Activated naive CD8-positive, alpha-beta T cell treated with anti-CD3 and anti-CD28 coated beads, Interleukin-2, amount 50 U/mL, for 16 hours (primary cell): ENCODE measurements around the gene PPOX.

Source experiments
- DNase-seq: peaks from one replicate; pipeline ENCODE4 v3.0.0-alpha.2; 2020; ENCODE audit warnings: low read depth, low spot score

The PPOX gene

GRCh38 chr1:161153176-161153575, 13.1 kb upstream of the PPOX start:
- DNase-seq, result no peak

GRCh38 chr1:161153682-161154337, 12.4 kb upstream of the PPOX start, which contains the start of gene UFC1:
UFC1 (plus strand) TSS chr1:161153978; CDS start chr1:161153998, 20 bp downstream.
- DNase-seq, result peak; percentile 54

GRCh38 chr1:161157867-161158266, 8.4 kb upstream of the PPOX start:
- no peak for DNase-seq

- no peak for DNase-seq
Measured at GRCh38 chr1:161158316-161159010, 7.8 kb upstream of the PPOX start.

- DNase-seq, result peak; percentile 77
Measured at GRCh38 chr1:161159087-161159912, 6.9 kb upstream of the PPOX start, which contains the start of gene USP21. USP21 (plus strand) TSS chr1:161159500; CDS start chr1:161160641, 1,141 bp downstream.

- DNase-seq, result no peak
Measured at GRCh38 chr1:161159913-161160243, 6.3 kb upstream of the PPOX start.

GRCh38 chr1:161160671-161161145, 5.5 kb upstream of the PPOX start:
- no peak for DNase-seq

GRCh38 chr1:161161652-161162051, 4.6 kb upstream of the PPOX start:
- no peak for DNase-seq

GRCh38 chr1:161162052-161162451, 4.2 kb upstream of the PPOX start:
- no peak for DNase-seq

GRCh38 chr1:161162806-161163205, 3.4 kb upstream of the PPOX start:
- DNase-seq, result no peak

GRCh38 chr1:161163793-161164192, 2.4 kb upstream of the PPOX start:
- DNase-seq, result no peak

GRCh38 chr1:161164901-161165610, 1.2 kb upstream of the PPOX start:
- DNase-seq, result no peak

GRCh38 chr1:161166669-161167548, 683 bp downstream of the PPOX start:
- no peak for DNase-seq

- DNase-seq, result no peak
Measured at GRCh38 chr1:161168906-161169305, 2.7 kb downstream of the PPOX start.

GRCh38 chr1:161171191-161171590, 5.0 kb downstream of the PPOX start:
- no peak for DNase-seq

- no peak for DNase-seq
Measured at GRCh38 chr1:161171696-161172095, 5.5 kb downstream of the PPOX start.

- DNase-seq, result no peak
Measured at GRCh38 chr1:161172349-161172748, 6.1 kb downstream of the PPOX start.

GRCh38 chr1:161172776-161173376, 6.7 kb downstream of the PPOX start:
- no peak for DNase-seq

- no peak for DNase-seq
Measured at GRCh38 chr1:161173711-161174110, 7.5 kb downstream of the PPOX start.

GRCh38 chr1:161174911-161175310, 8.7 kb downstream of the PPOX start:
- DNase-seq, result no peak
